SK-N-SH treated with all-trans-retinoic acid at 6 μM for 48 hours (cell line): ENCODE measurements around the gene MPST.

Experiments
- ATAC-seq: fragments of 200-7000 bp; cut with Tn5 transposase; 3 replicates; pipeline ENCODE4 v1.9.1; 2020; ENCODE audit warnings: mild to moderate bottlenecking, moderate library complexity
- ARNTL ChIP-seq: fragments of 450-650 bp; formaldehyde crosslinking; IDR thresholded peaks from 2 replicates; pipeline ENCODE4 v1.5.0; 2020; ENCODE audit warnings: low read depth, mild to moderate bottlenecking, moderate library complexity, borderline replicate concordance
- BACH2 ChIP-seq: fragments of 250-450 bp; sonication (Bioruptor Pico); IDR thresholded peaks from 2 replicates; pipeline ENCODE4 v1.9.0; 2021; ENCODE audit warnings: mild to moderate bottlenecking, borderline replicate concordance
- CSDC2 ChIP-seq: fragments of 250-450 bp; sonication (Bioruptor Pico); IDR thresholded peaks from 2 replicates; pipeline ENCODE4 v1.5.0; 2020; ENCODE audit warnings: mild to moderate bottlenecking, moderate library complexity
- ESRRG ChIP-seq: fragments of 250-450 bp; sonication (Bioruptor Pico); IDR thresholded peaks from 2 replicates; pipeline ENCODE4 v1.6.1; 2021; ENCODE audit warnings: mild to moderate bottlenecking
- ISL1 ChIP-seq: fragments of 250-450 bp; sonication (Bioruptor Pico); IDR thresholded peaks from 2 replicates; pipeline ENCODE4 v2.1.2; 2022; ENCODE audit warnings: mild to moderate bottlenecking, moderate library complexity
- OSR1 ChIP-seq: fragments of 250-450 bp; sonication (Bioruptor Pico); IDR thresholded peaks from 2 replicates; pipeline ENCODE4 v1.8.0; 2022; ENCODE audit warnings: moderate library complexity, mild to moderate bottlenecking, inconsistent platforms
- PPARA ChIP-seq: fragments of 250-450 bp; sonication (Bioruptor Pico); IDR thresholded peaks from 2 replicates; pipeline ENCODE4 v1.5.0; 2020; ENCODE audit warnings: mild to moderate bottlenecking, borderline replicate concordance
- RARB ChIP-seq: fragments of 250-450 bp; sonication (Bioruptor Pico); IDR thresholded peaks from 2 replicates; pipeline ENCODE4 v1.8.0; 2021; ENCODE audit warnings: mild to moderate bottlenecking, moderate library complexity
- SNAI2 ChIP-seq: fragments of 250-450 bp; sonication (Bioruptor Pico); IDR thresholded peaks from 2 replicates; pipeline ENCODE4 v1.5.0; 2020; ENCODE audit warnings: mild to moderate bottlenecking, moderate library complexity
- TCF4 ChIP-seq: fragments of 250-450 bp; sonication (Bioruptor Pico); IDR thresholded peaks from 2 replicates; pipeline ENCODE4 v1.8.0; 2021; ENCODE audit warnings: mild to moderate bottlenecking, moderate library complexity, borderline replicate concordance
- TOX ChIP-seq: fragments of 250-450 bp; sonication (Bioruptor Pico); IDR thresholded peaks from 2 replicates; pipeline ENCODE4 v1.8.0; 2021; ENCODE audit warnings: mild to moderate bottlenecking, moderate library complexity, borderline replicate concordance
- ZC3H10 ChIP-seq: fragments of 250-450 bp; sonication (Bioruptor Pico); IDR thresholded peaks from 2 replicates; pipeline ENCODE4 v1.5.1; 2021; ENCODE audit warnings: mild to moderate bottlenecking, moderate library complexity
- ZFP3 ChIP-seq: fragments of 250-450 bp; sonication (Bioruptor Pico); IDR thresholded peaks from 2 replicates; pipeline ENCODE4 v1.5.0; 2020; ENCODE audit warnings: mild to moderate bottlenecking, moderate library complexity
- ZFP30 ChIP-seq: fragments of 450-650 bp; formaldehyde crosslinking; IDR thresholded peaks from 2 replicates; pipeline ENCODE4 v1.5.0; 2022; ENCODE audit warnings: mild to moderate bottlenecking, moderate library complexity
- ZNF565 ChIP-seq: fragments of 450-650 bp; formaldehyde crosslinking; conservative IDR thresholded peaks from 2 replicates; pipeline ENCODE4 v1.5.0; 2020; ENCODE audit warnings: low read depth, mild to moderate bottlenecking, moderate library complexity
- ZNF70 ChIP-seq: fragments of 450-650 bp; formaldehyde crosslinking; IDR thresholded peaks from 2 replicates; pipeline ENCODE4 v1.5.0; 2020; ENCODE audit warnings: mild to moderate bottlenecking, moderate library complexity
- ZNF8 ChIP-seq: fragments of 450-650 bp; formaldehyde crosslinking; IDR thresholded peaks from 2 replicates; pipeline ENCODE4 v1.5.0; 2020; ENCODE audit warnings: mild to moderate bottlenecking, moderate library complexity
- TF ChIP-seq, protein P1 (sequence below): fragments of 250-450 bp; sonication (Bioruptor Pico); IDR thresholded peaks from 2 replicates; pipeline ENCODE4 v1.8.0; 2020; ENCODE audit warnings: mild to moderate bottlenecking, moderate library complexity, borderline replicate concordance
- TF ChIP-seq, protein P2 (sequence below): fragments of 250-450 bp; sonication (Bioruptor Pico); IDR thresholded peaks from 2 replicates; pipeline ENCODE4 v1.5.1; 2021; ENCODE audit warnings: mild to moderate bottlenecking, moderate library complexity
- TF ChIP-seq, protein P3 (sequence below): fragments of 250-450 bp; sonication (Bioruptor Pico); IDR thresholded peaks from 2 replicates; pipeline ENCODE4 v1.5.1; 2020; ENCODE audit warnings: low read depth, mild to moderate bottlenecking, moderate library complexity
- TF ChIP-seq, protein P4 (sequence below): fragments of 250-450 bp; sonication (Bioruptor Pico); IDR thresholded peaks from 2 replicates; pipeline ENCODE4 v1.8.0; 2021; ENCODE audit warnings: low read depth, mild to moderate bottlenecking, moderate library complexity, borderline replicate concordance

Gene MPST

DNA sequence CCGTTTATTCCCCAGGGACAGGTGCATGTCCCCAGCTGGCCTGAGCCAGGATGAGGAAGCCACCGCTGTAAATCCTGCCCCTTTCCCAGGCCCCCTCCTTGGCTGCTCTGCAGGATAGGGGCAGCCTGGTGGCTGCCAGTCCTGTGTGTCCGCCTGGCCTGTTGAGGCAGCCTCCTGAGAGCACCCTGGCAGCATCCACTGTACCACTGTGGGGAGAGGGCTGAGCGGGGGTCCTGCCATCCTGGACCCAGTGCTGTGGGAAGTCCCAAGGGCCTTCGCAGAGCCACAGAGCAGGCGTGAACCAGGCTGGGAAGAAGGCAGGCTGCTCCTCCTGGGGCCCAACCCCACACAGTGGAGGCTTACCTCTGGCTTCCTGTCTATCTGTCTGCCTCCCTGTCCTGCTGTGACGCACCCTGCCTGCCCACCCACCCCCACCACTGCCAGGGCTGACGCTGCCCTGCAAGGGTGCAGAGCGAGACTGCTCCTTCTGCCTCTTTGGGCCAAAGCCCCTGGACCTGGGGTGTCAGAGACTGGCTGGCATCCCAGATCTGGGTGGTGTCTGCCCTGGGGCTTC is 40.4 kb downstream of the MPST start (continued):
- TF ChIP-seq ZNF70 = no peak
- TF ChIP-seq, all 23 proteins: peak for 0

DNA sequence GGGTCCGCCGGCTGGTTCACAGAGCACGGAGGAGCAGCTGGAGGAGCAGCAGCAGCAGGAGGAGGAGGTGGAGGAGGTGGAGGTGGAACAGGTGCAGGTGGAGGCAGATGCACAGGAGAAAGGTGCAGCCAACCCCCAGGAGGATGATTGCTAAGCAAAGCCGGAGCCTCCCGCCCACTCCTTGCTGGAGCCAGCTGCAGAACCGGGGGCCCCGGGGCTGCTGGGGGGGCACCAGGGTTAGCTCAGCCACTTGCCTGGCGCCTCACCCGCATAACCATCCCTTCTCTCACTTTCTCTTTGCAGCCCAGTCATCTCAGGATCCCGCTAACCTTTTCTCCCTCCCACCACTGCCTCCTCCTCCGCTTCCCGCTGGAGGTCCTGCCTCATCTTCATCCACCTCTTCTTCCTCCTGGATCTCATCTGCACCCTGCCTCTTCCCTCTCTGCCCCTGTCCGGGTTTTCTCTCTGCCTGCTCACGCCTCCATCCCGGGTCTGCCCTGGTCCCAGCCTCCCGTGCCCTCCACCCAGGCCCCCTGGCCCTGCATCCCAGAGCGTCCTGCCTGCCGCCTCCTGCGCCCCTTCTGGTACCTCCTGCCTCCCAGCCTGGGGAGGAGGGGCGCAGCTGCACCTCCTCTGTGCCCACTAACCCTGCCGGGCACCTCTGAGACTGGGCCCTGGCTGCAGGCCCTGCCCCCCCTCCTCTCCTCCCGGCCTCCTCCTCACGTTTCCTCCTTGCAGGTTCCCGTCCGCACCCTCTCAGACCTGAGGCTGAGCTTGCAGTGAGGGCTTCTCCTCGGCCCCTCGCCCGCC is 41.5 kb downstream of the MPST start:
- TF ChIP-seq, protein P1, sequence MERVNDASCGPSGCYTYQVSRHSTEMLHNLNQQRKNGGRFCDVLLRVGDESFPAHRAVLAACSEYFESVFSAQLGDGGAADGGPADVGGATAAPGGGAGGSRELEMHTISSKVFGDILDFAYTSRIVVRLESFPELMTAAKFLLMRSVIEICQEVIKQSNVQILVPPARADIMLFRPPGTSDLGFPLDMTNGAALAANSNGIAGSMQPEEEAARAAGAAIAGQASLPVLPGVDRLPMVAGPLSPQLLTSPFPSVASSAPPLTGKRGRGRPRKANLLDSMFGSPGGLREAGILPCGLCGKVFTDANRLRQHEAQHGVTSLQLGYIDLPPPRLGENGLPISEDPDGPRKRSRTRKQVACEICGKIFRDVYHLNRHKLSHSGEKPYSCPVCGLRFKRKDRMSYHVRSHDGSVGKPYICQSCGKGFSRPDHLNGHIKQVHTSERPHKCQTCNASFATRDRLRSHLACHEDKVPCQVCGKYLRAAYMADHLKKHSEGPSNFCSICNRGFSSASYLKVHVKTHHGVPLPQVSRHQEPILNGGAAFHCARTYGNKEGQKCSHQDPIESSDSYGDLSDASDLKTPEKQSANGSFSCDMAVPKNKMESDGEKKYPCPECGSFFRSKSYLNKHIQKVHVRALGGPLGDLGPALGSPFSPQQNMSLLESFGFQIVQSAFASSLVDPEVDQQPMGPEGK (CRISPR knock-in tag) = no peak
- no peak for TF ChIP-seq BACH2 (CRISPR knock-in tag)
- no peak for TF ChIP-seq ZFP30 (CRISPR knock-in tag)
- no peak for TF ChIP-seq RARB (CRISPR knock-in tag)
- no peak for TF ChIP-seq ZC3H10 (CRISPR knock-in tag)
- TF ChIP-seq ZNF70 = no peak
- ATAC-seq = no peak

DNA sequence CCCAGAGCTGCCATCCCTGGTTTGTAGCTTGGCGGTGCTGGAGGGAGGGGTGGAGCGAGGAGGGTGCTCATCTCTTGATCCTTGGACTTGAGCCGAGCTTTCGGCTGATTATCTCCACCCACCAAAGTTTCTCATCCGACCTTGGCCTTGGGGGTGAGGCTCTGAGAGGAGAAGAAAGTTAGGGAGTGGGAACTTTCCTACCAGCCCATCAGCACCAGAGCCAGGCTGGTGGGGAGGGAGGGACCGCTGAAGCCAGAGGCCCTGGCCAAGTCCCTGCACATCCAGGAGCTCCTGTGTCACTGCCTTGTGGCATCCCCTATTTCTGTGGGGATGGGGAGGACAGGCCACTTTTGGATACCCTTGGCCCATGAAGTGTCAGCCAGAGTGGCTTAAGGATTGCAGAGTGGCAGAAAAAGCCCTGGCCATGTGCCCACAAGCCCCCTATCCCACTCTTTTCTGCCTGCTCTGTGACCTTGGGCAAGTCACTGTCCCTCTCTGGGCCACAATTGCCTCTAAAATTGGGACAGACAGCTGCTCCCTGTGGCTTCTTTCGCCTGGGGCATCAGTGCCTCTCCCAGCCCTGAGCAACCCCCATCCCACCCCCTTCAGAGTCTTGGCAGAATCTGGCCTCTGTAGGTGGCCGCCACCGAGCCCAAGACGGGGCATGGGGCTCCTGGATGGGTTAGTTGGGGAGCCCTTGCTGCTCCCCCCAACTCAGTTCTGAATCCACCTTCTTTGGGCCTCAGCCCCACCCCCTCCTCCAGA is 42.3 kb downstream of the MPST start:
- no peak for ATAC-seq
- TF ChIP-seq CSDC2 (no peak), ZFP3 (CRISPR knock-in tag) (no peak), TCF4 (CRISPR knock-in tag) (no peak), ARNTL (CRISPR knock-in tag) (no peak), ESRRG (no peak), ZFP30 (CRISPR knock-in tag) (no peak), TOX (CRISPR knock-in tag) (no peak), SNAI2 (CRISPR knock-in tag) (no peak), ZNF565 (CRISPR knock-in tag) (no peak), PPARA (CRISPR knock-in tag) (no peak), RARB (CRISPR knock-in tag) (no peak)
- TF ChIP-seq, protein P2, sequence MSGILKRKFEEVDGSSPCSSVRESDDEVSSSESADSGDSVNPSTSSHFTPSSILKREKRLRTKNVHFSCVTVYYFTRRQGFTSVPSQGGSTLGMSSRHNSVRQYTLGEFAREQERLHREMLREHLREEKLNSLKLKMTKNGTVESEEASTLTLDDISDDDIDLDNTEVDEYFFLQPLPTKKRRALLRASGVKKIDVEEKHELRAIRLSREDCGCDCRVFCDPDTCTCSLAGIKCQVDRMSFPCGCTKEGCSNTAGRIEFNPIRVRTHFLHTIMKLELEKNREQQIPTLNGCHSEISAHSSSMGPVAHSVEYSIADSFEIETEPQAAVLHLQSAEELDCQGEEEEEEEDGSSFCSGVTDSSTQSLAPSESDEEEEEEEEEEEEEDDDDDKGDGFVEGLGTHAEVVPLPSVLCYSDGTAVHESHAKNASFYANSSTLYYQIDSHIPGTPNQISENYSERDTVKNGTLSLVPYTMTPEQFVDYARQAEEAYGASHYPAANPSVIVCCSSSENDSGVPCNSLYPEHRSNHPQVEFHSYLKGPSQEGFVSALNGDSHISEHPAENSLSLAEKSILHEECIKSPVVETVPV (CRISPR knock-in tag) = no peak
- TF ChIP-seq, protein P3, sequence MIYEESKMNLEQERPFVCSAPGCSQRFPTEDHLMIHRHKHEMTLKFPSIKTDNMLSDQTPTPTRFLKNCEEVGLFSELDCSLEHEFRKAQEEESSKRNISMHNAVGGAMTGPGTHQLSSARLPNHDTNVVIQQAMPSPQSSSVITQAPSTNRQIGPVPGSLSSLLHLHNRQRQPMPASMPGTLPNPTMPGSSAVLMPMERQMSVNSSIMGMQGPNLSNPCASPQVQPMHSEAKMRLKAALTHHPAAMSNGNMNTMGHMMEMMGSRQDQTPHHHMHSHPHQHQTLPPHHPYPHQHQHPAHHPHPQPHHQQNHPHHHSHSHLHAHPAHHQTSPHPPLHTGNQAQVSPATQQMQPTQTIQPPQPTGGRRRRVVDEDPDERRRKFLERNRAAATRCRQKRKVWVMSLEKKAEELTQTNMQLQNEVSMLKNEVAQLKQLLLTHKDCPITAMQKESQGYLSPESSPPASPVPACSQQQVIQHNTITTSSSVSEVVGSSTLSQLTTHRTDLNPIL (CRISPR knock-in tag) = no peak
- TF ChIP-seq, protein P4, sequence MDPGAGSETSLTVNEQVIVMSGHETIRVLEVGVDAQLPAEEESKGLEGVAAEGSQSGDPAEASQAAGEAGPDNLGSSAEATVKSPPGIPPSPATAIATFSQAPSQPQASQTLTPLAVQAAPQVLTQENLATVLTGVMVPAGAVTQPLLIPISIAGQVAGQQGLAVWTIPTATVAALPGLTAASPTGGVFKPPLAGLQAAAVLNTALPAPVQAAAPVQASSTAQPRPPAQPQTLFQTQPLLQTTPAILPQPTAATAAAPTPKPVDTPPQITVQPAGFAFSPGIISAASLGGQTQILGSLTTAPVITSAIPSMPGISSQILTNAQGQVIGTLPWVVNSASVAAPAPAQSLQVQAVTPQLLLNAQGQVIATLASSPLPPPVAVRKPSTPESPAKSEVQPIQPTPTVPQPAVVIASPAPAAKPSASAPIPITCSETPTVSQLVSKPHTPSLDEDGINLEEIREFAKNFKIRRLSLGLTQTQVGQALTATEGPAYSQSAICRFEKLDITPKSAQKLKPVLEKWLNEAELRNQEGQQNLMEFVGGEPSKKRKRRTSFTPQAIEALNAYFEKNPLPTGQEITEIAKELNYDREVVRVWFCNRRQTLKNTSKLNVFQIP = no peak
- TF ChIP-seq, protein P1 (CRISPR knock-in tag) = no peak

DNA sequence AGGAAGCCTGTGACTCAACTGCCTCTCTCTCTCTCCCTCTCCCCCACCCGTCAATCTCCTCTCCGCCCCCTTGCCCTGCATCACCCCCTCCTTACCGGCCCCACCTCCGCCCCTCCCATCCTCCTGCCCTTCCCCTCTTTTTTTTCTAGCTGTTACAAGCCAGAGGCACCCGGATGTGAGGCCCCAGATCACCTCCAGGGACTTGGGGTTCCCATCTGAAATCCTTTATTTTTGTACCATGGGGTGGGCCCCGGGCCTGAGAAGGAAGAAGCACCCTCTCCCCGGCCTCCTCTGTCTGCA is 42.8 kb downstream of the MPST start:
- no peak for TF ChIP-seq ZNF8 (CRISPR knock-in tag)
- TF ChIP-seq BACH2 (CRISPR knock-in tag) = no peak
- TF ChIP-seq ZFP3 (CRISPR knock-in tag) = no peak
- no peak for TF ChIP-seq TOX (CRISPR knock-in tag)
- no peak for TF ChIP-seq ISL1 (CRISPR knock-in tag)
- TF ChIP-seq, protein P2 (CRISPR knock-in tag) = no peak
- TF ChIP-seq ESRRG = no peak
- no peak for TF ChIP-seq ZC3H10 (CRISPR knock-in tag)
- no peak for TF ChIP-seq ARNTL (CRISPR knock-in tag)
- TF ChIP-seq ZNF565 (CRISPR knock-in tag) = no peak
- TF ChIP-seq OSR1 (CRISPR knock-in tag) = no peak
- TF ChIP-seq, protein P4 = no peak
- no peak for TF ChIP-seq PPARA (CRISPR knock-in tag)

More for the DNA sequence above, 42.8 kb downstream of the MPST start:
- ATAC-seq = no peak
